ENCODE results near the gene PSTK. TPM values are rescaled to one million over a fixed set of nuclear protein-coding genes. Genes with fewer than 3 reads are reported as not detected.

PSTK gene
- total and polyA plus RNA-seq, 10 of the 15 experiments (the other 5 are each of a cell fraction or from before 2014, with no cell fraction given), result 1.8 to 7.1 (median 3.4) TPM

- TF ChIP-seq POLR2AphosphoS2 (IDR thresholded peaks at IDR 0.05; ENCODE audit: low read depth, low read length) (no peak), ZZZ3 (IDR thresholded peaks at IDR 0.05; ENCODE audit: control insufficient read depth, insufficient read length, low read depth) (no peak), CBX3 (IDR thresholded peaks at IDR 0.05; ENCODE audit: borderline replicate concordance, low read depth) (no peak), CHD1 (IDR thresholded peaks at IDR 0.05; ENCODE audit: low read depth, low read length) (no peak), BMI1 (IDR thresholded peaks at IDR 0.05; ENCODE audit: borderline replicate concordance) (no peak)
These were observed 27.6 kb downstream of the PSTK start (continued) for GRCh38 chr10:123007558-123008354.

GRCh38 chr10:123008355-123009104 is 28.3 kb downstream of the PSTK start, which contains the start of the genes ACADSB and IKZF5:
Gene ACADSB (plus strand): TSS chr10:123009006. CDS start chr10:123009030, 24 bp downstream.
Gene IKZF5 (minus strand): TSS chr10:123008795. CDS start chr10:122998625, 10,170 bp downstream.
- Histone ChIP-seq H3K9ac (ENCODE audit: control insufficient read depth, insufficient read depth, low read length) (peak within 1 kb of the TSS; percentile 87), H3K79me2 (ENCODE audit: control insufficient read depth, insufficient read depth, low read length) (peaks cover 53% of the 10 kb centered on the region), H3K4me2 (ENCODE audit: control insufficient read depth, insufficient read depth) (peak within 1 kb of the TSS; percentile 98), H2AFZ (ENCODE audit: control insufficient read depth, low read depth, low read length) (peak within 1 kb of the TSS; percentile 86), H3K4me3 (peak within 1 kb of the TSS; percentile 99), H3K9me3 (replicated peaks; ENCODE audit: control insufficient read depth, insufficient read depth, low read length) (no peaks in the 10 kb centered on the region; the same call in 2 of the 3 replicates), H3K4me1 (ENCODE audit: control insufficient read depth, insufficient read depth, low read length) (no peaks in the 10 kb centered on the region), H3K27me3 (replicated peaks in 1 of 2; ENCODE audit: control insufficient read depth in 2 of 2, insufficient read depth in 2 of 2, low read length in 1 of 2) (no peaks in the 10 kb centered on the region), H3K36me3 (ENCODE audit: control insufficient read depth in 2 of 2, insufficient read depth in 2 of 2, low read length in 1 of 2) (no peaks in the 10 kb centered on the region; a peak in 1 of 4 replicates), H3K27ac (ENCODE audit: control insufficient read depth, insufficient read depth) (peak within 1 kb of the TSS; percentile 81), H4K20me1 (ENCODE audit: control insufficient read depth, insufficient read depth) (no peaks in the 10 kb centered on the region)
- peak; percentile 92 for DNase-seq (ENCODE audit: low read depth, low spot score)
- ChIA-PET CTCF (interaction anchor here (0.6 to 3.2 kb wide), 4 partner anchors 9 to 216 kb away, joined by 3 to 38 read pairs (median 6); partner anchors contain the start of gene PSTK), RAD21 (ENCODE audit: unreplicated experiment) (interaction anchor here (1.0 to 2.3 kb wide), 4 partner anchors 12 to 145 kb away, joined by 3 to 21 read pairs (median 4); partner anchors contain the start of genes BUB3 and PSTK), POLR2A (interaction anchor here (0.5 to 2.3 kb wide), 8 partner anchors 11 to 166 kb away, joined by 3 to 21 read pairs (median 4); partner anchors contain the start of genes BUB3 and PSTK), SMC1A (ENCODE audit: uncharacterized antibody, unreplicated experiment) (interaction anchor here (0.7 to 2.7 kb wide), 7 partner anchors 10 to 815 kb away, joined by 3 to 14 read pairs (median 4); partner anchors contain the start of gene PSTK)
- under 1% methylated on average over 60 of the region's 68 CpGs for WGBS (ENCODE audit: insufficient coverage, insufficient replicate concordance, low lambda C conversion rate, missing lambda C conversion rate)
- no TSS peak for BruUV-seq (replicated peaks)
- in situ Hi-C loops (cut with MboI), result no loop called here
- peak; percentile 95 for ATAC-seq
- FAIRE-seq, result peak; percentile 92
- intact Hi-C loops (cut with micrococcal nuclease; ENCODE audit: unreplicated experiment), result no loop called here
- peak in 1 of 2 experiments; percentile 44; a peak in 1 of 4 replicates for TF ChIP-seq SRF (IDR thresholded peaks at IDR 0.05; ENCODE audit: low read depth in 2 of 2, low read length in 2 of 2)
- TF ChIP-seq ZBTB11 (CRISPR knock-in tag; IDR thresholded peaks at IDR 0.05), result no peak
- TF ChIP-seq TARDBP (IDR thresholded peaks at IDR 0.05; ENCODE audit: borderline replicate concordance), result no peak
- peak; percentile 99 for TF ChIP-seq CHD2 (IDR thresholded peaks at IDR 0.05; ENCODE audit: borderline replicate concordance, low read depth, low read length)
- no peak for TF ChIP-seq NFYB (IDR thresholded peaks at IDR 0.05; ENCODE audit: insufficient read depth, low read depth, low read length)
- no peak; the same call in 1 of the 2 replicates for TF ChIP-seq ZNF207 (IDR thresholded peaks at IDR 0.05; ENCODE audit: borderline replicate concordance)
- TF ChIP-seq MTA2 (IDR thresholded peaks at IDR 0.05; ENCODE audit: low read depth), result no peak
- no peak for TF ChIP-seq ZSCAN29 (IDR thresholded peaks at IDR 0.05)
- TF ChIP-seq YBX1 (IDR thresholded peaks at IDR 0.05), result no peak
- TF ChIP-seq MXI1 (IDR thresholded peaks at IDR 0.05; ENCODE audit: low read depth, low read length), result peak; percentile 46

Data from GM12878 (cell line).